HEK293 (cell line): ENCODE results near the gene NTN5.

Experiments
- KLF8 ChIP-seq: fragments of 450-650 bp; formaldehyde crosslinking; IDR thresholded peaks from 2 replicates; pipeline ENCODE4 v1.5.1; 2016; ENCODE audit warnings: missing biosample characterization, missing genetic modification characterization
- KLF9 ChIP-seq: fragments of 450-650 bp; formaldehyde crosslinking; IDR thresholded peaks from 2 replicates; pipeline ENCODE4 v1.5.1; 2016; ENCODE audit warnings: missing biosample characterization, missing genetic modification characterization, low read depth
- PATZ1 ChIP-seq: fragments of 450-650 bp; formaldehyde crosslinking; IDR thresholded peaks from 2 replicates; pipeline ENCODE4 v1.5.1; 2016; ENCODE audit warnings: missing biosample characterization, missing genetic modification characterization
- PBX3 ChIP-seq: sonication (generic); formaldehyde crosslinking; IDR thresholded peaks from 2 replicates; pipeline ENCODE4 v1.8.1; 2022; ENCODE audit warnings: mild to moderate bottlenecking, moderate library complexity, missing genetic modification reagents
- PRDM6 ChIP-seq: fragments of 450-650 bp; formaldehyde crosslinking; IDR thresholded peaks from 2 replicates; pipeline ENCODE4 v1.5.1; 2017; ENCODE audit warnings: missing biosample characterization, missing genetic modification characterization
- SCRT2 ChIP-seq: fragments of 450-650 bp; formaldehyde crosslinking; IDR thresholded peaks from 2 replicates; pipeline ENCODE4 v1.5.1; 2016; ENCODE audit warnings: missing biosample characterization, missing genetic modification characterization
- TSHZ1 ChIP-seq: fragments of 450-650 bp; formaldehyde crosslinking; IDR thresholded peaks from 2 replicates; pipeline ENCODE4 v1.5.1; 2016; ENCODE audit warnings: missing biosample characterization, missing genetic modification characterization, borderline replicate concordance
- ZNF10 ChIP-seq: fragments of 450-650 bp; formaldehyde crosslinking; IDR thresholded peaks from 2 replicates; pipeline ENCODE4 v1.5.1; 2017; ENCODE audit warnings: missing biosample characterization, missing genetic modification characterization
- ZNF157 ChIP-seq: fragments of 450-650 bp; formaldehyde crosslinking; IDR thresholded peaks from 2 replicates; pipeline ENCODE4 v1.5.1; 2016; ENCODE audit warnings: missing biosample characterization, missing genetic modification characterization
- ZNF18 ChIP-seq: fragments of 450-650 bp; formaldehyde crosslinking; IDR thresholded peaks from 2 replicates; pipeline ENCODE4 v1.5.1; 2016; ENCODE audit warnings: missing biosample characterization, missing genetic modification characterization
- ZNF221 ChIP-seq: fragments of 450-650 bp; formaldehyde crosslinking; IDR thresholded peaks from 2 replicates; pipeline ENCODE4 v1.5.1; 2017; ENCODE audit warnings: missing biosample characterization, missing genetic modification characterization, borderline replicate concordance
- ZNF266 ChIP-seq: fragments of 450-650 bp; formaldehyde crosslinking; IDR thresholded peaks from 2 replicates; pipeline ENCODE4 v1.5.1; 2016; ENCODE audit warnings: missing biosample characterization, missing genetic modification characterization, low read depth
- ZNF280D ChIP-seq: fragments of 450-650 bp; formaldehyde crosslinking; IDR thresholded peaks from 2 replicates; pipeline ENCODE4 v1.5.1; 2016; ENCODE audit warnings: missing biosample characterization, missing genetic modification characterization
- ZNF366 ChIP-seq: fragments of 450-650 bp; formaldehyde crosslinking; conservative IDR thresholded peaks from 2 replicates; pipeline ENCODE4 v1.5.1; 2016; ENCODE audit warnings: missing biosample characterization, missing genetic modification characterization
- ZNF37A ChIP-seq: fragments of 450-650 bp; IDR thresholded peaks from 2 replicates; pipeline ENCODE4 v1.5.1; 2018; ENCODE audit warnings: missing biosample characterization, missing genetic modification characterization
- ZNF404 ChIP-seq: fragments of 450-650 bp; formaldehyde crosslinking; IDR thresholded peaks from 2 replicates; pipeline ENCODE4 v1.5.1; 2017; ENCODE audit warnings: missing biosample characterization, missing genetic modification characterization
- ZNF501 ChIP-seq: fragments of 450-650 bp; formaldehyde crosslinking; IDR thresholded peaks from 2 replicates; pipeline ENCODE4 v1.5.1; 2016; ENCODE audit warnings: missing biosample characterization, missing genetic modification characterization
- ZNF529 ChIP-seq: fragments of 450-650 bp; formaldehyde crosslinking; IDR thresholded peaks from 2 replicates; pipeline ENCODE4 v1.5.1; 2017; ENCODE audit warnings: missing genetic modification characterization, missing biosample characterization; ENCODE audit not compliant: insufficient replicate concordance
- ZNF530 ChIP-seq: fragments of 450-650 bp; formaldehyde crosslinking; IDR thresholded peaks from 2 replicates; pipeline ENCODE4 v1.5.1; 2016; ENCODE audit warnings: low read depth, missing biosample characterization, missing genetic modification characterization
- ZSCAN23 ChIP-seq: fragments of 450-650 bp; formaldehyde crosslinking; IDR thresholded peaks from 2 replicates; pipeline ENCODE4 v1.5.1; 2016; ENCODE audit warnings: missing biosample characterization, missing genetic modification characterization
- TF ChIP-seq, protein P1 (sequence below): fragments of 450-650 bp; formaldehyde crosslinking; IDR thresholded peaks from 2 replicates; pipeline ENCODE4 v1.5.1; 2016; ENCODE audit warnings: missing biosample characterization, missing genetic modification characterization
- TF ChIP-seq, protein P2 (sequence below): fragments of 450-650 bp; formaldehyde crosslinking; IDR thresholded peaks from 2 replicates; pipeline ENCODE4 v1.5.1; 2016; ENCODE audit warnings: missing biosample characterization, missing genetic modification characterization

NTN5 gene

GRCh38 chr19:48635966-48636858, 36.6 kb downstream of the NTN5 start (continued):
- TF ChIP-seq PBX3 (CRISPR knock-in tag) = no peak
- no peak for TF ChIP-seq TSHZ1
- TF ChIP-seq PRDM6 (tag by site-specific recombination) = no peak
- no peak for TF ChIP-seq ZNF529 (tag by site-specific recombination)
- TF ChIP-seq ZNF404 (tag by site-specific recombination) = no peak
- TF ChIP-seq KLF8 (tag by site-specific recombination) = peak; percentile 78; the same call in 1 of the 2 replicates
- TF ChIP-seq ZNF18 (tag by site-specific recombination) = no peak
- TF ChIP-seq ZNF530 (tag by site-specific recombination) = no peak
- TF ChIP-seq ZNF221 (tag by site-specific recombination) = no peak
- TF ChIP-seq KLF9 (tag by site-specific recombination) = no peak
- TF ChIP-seq ZNF157 (tag by site-specific recombination) = no peak
- TF ChIP-seq ZSCAN23 = no peak
- no peak for TF ChIP-seq SCRT2 (tag by site-specific recombination)
- TF ChIP-seq ZNF366 (tag by site-specific recombination) = peak; percentile 75
- TF ChIP-seq, protein P1, sequence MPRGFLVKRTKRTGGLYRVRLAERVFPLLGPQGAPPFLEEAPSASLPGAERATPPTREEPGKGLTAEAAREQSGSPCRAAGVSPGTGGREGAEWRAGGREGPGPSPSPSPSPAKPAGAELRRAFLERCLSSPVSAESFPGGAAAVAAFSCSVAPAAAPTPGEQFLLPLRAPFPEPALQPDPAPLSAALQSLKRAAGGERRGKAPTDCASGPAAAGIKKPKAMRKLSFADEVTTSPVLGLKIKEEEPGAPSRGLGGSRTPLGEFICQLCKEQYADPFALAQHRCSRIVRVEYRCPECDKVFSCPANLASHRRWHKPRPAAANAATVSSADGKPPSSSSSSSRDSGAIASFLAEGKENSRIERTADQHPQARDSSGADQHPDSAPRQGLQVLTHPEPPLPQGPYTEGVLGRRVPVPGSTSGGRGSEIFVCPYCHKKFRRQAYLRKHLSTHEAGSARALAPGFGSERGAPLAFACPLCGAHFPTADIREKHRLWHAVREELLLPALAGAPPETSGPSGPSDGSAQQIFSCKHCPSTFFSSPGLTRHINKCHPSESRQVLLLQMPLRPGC (tag by site-specific recombination) = no peak
- TF ChIP-seq ZNF37A (tag by site-specific recombination) = no peak
- peak; percentile 78 for TF ChIP-seq PATZ1 (tag by site-specific recombination)
- TF ChIP-seq ZNF501 (tag by site-specific recombination) = no peak
- no peak for TF ChIP-seq ZNF266 (tag by site-specific recombination)
- TF ChIP-seq ZNF10 (tag by site-specific recombination) = no peak
- TF ChIP-seq, protein P2, sequence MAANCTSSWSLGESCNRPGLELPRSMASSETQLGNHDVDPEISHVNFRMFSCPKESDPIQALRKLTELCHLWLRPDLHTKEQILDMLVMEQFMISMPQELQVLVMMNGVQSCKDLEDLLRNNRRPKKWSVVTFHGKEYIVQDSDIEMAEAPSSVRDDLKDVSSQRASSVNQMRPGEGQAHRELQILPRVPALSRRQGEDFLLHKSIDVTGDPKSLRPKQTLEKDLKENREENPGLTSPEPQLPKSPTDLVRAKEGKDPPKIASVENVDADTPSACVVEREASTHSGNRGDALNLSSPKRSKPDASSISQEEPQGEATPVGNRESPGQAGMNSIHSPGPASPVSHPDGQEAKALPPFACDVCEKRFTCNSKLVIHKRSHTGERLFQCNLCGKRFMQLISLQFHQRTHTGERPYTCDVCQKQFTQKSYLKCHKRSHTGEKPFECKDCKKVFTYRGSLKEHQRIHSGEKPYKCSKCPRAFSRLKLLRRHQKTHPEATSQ (tag by site-specific recombination) = no peak
- no peak for TF ChIP-seq ZNF280D
